IPS-11a (cell line): ENCODE measurements around the gene CCDC33.

Experiments used
- H3K4me3 ChIP-seq: one replicate; pipeline ENCODE4 v1.5.1; 2013; ENCODE audit warnings: low read depth, low read length, control low read depth

The CCDC33 gene

GRCh38 chr15:74235962-74236361, at the start of gene CCDC33:
Gene CCDC33 (plus strand): TSS chr15:74236326. CDS start chr15:74236720, 394 bp downstream.
- H3K4me3 ChIP-seq, result no peak within 1 kb of the TSS

- no peak overlapping the region for H3K4me3 ChIP-seq
Observed at GRCh38 chr15:74188216-74188615, 47.9 kb upstream of the CCDC33 start.

GRCh38 chr15:74191798-74192197, 44.3 kb upstream of the CCDC33 start:
- H3K4me3 ChIP-seq, result no peak overlapping the region

- no peak overlapping the region for H3K4me3 ChIP-seq
Observed at GRCh38 chr15:74192751-74193150, 43.4 kb upstream of the CCDC33 start.

- H3K4me3 ChIP-seq, result no peak overlapping the region
Observed at GRCh38 chr15:74193299-74193718, 42.8 kb upstream of the CCDC33 start.

- H3K4me3 ChIP-seq, result no peak overlapping the region
Observed at GRCh38 chr15:74193905-74194304, 42.2 kb upstream of the CCDC33 start.

GRCh38 chr15:74194572-74195559, 41.3 kb upstream of the CCDC33 start:
- no peak overlapping the region for H3K4me3 ChIP-seq

GRCh38 chr15:74196175-74196574, 40.0 kb upstream of the CCDC33 start:
- H3K4me3 ChIP-seq, result no peak overlapping the region

GRCh38 chr15:74197176-74197965, 38.8 kb upstream of the CCDC33 start:
- H3K4me3 ChIP-seq, result no peak overlapping the region

- no peak overlapping the region for H3K4me3 ChIP-seq
Observed at GRCh38 chr15:74199297-74199652, 36.9 kb upstream of the CCDC33 start.

GRCh38 chr15:74200412-74200815, 35.7 kb upstream of the CCDC33 start:
- no peak overlapping the region for H3K4me3 ChIP-seq

GRCh38 chr15:74200871-74201419, 35.2 kb upstream of the CCDC33 start:
- no peak overlapping the region for H3K4me3 ChIP-seq

- H3K4me3 ChIP-seq, result no peak overlapping the region
Observed at GRCh38 chr15:74201710-74202420, 34.3 kb upstream of the CCDC33 start.

GRCh38 chr15:74202452-74203401, 33.4 kb upstream of the CCDC33 start, which contains the start of gene STRA6:
Gene STRA6 (minus strand): TSS chr15:74202787. CDS start chr15:74202267, 520 bp downstream.
- H3K4me3 ChIP-seq, result peak within 1 kb of the TSS; percentile 17

- H3K4me3 ChIP-seq, result no peak overlapping the region
Observed at GRCh38 chr15:74203914-74204431, 32.2 kb upstream of the CCDC33 start.

GRCh38 chr15:74205582-74205947, 30.6 kb upstream of the CCDC33 start:
- no peak overlapping the region for H3K4me3 ChIP-seq

GRCh38 chr15:74206801-74207281, 29.3 kb upstream of the CCDC33 start:
- no peak overlapping the region for H3K4me3 ChIP-seq

- H3K4me3 ChIP-seq, result no peak overlapping the region
Observed at GRCh38 chr15:74207652-74208440, 28.3 kb upstream of the CCDC33 start.
